Upper lobe of left lung (tissue), 4 donors: Measurements from ENCODE around the gene ZDHHC1.

ENCODE experiments used
- CTCF ChIP-seq, 6 experiments: fragments of 450-650 bp in 4 of 6; fragments of 200-600 bp in 2 of 6; sonication (generic) in 2 of 6; IDR thresholded peaks; one replicate each; pipeline ENCODE4 v1.5.1; 2016 to 2019; ENCODE audit warnings: antibody characterized with exemption in 6 of 6
- EP300 ChIP-seq, 4 donors: sonication (generic); formaldehyde crosslinking; IDR thresholded peaks; one replicate each; pipeline ENCODE4 v1.5.1; 2017; ENCODE audit warnings: antibody characterized with exemption in 4 of 4, control low read depth in 2 of 4
- POLR2A ChIP-seq, 4 donors: fragments of 450-650 bp; IDR thresholded peaks; one replicate each; pipeline ENCODE4 v1.5.1; 2016 to 2017; ENCODE audit warnings: antibody characterized with exemption in 4 of 4, mild to moderate bottlenecking in 2 of 4

GRCh38 chr16:67425061-67425460 lies 8.8 kb upstream of the ZDHHC1 start:
- TF ChIP-seq CTCF (IDR thresholded peaks at IDR 0.05) (no peak), POLR2A (IDR thresholded peaks at IDR 0.05) (no peak), EP300 (IDR thresholded peaks at IDR 0.05) (no peak)
